Airway epithelial cell (primary cell): Measurements from ENCODE around the gene HHATL. TPM values are rescaled to one million over a fixed set of nuclear protein-coding genes. Genes with fewer than 3 reads are reported as not detected.

Source experiments
- total RNA-seq: library from RNA; depleted of rRNA; stranded (reverse); fragments of >200 nt; gene quantifications from 2 replicates; pipeline ENCODE4 v1.2.3, GENCODE V29; 2015

Gene HHATL
- total RNA-seq = not detected in 2 replicates

GRCh38 chr3:42702066-42702951 is at the start of gene HHATL:
HHATL (minus strand) TSS chr3:42702798; CDS start chr3:42700826, 1,972 bp downstream.

GRCh38 chr3:42685363-42685881 is 17.2 kb downstream of the HHATL start, which contains the start of gene KLHL40:
KLHL40 (plus strand) TSS chr3:42685537; CDS start chr3:42685619, 82 bp downstream.

GRCh38 chr3:42653560-42654330 is 48.9 kb downstream of the HHATL start, which contains the start of gene ZBTB47:
ZBTB47 (plus strand) TSS chr3:42653697; CDS start chr3:42658356, 4,659 bp downstream.

Other genes starting within 250 kb of the HHATL start
- gene VIPR1, start 200.2 kb downstream of the HHATL start, total RNA-seq = 6.6 and 9.1 TPM in 2 replicates
- 39.2 and 46.8 TPM in 2 replicates for gene SEC22C, start 120.8 kb downstream of the HHATL start, total RNA-seq
- gene SS18L2, start 111.9 kb downstream of the HHATL start, total RNA-seq = 29.8 and 36.3 TPM in 2 replicates
- gene NKTR, start 102.1 kb downstream of the HHATL start, total RNA-seq = 7.9 and 13.6 TPM in 2 replicates
- gene ZBTB47, start 49.1 kb downstream of the HHATL start, total RNA-seq = 5.7 and 9.1 TPM in 2 replicates
- gene KLHL40, start 17.3 kb downstream of the HHATL start, total RNA-seq = not detected in 2 replicates
- gene CCDC13, start 70.5 kb upstream of the HHATL start, total RNA-seq = 0.19 and 0.35 TPM in 2 replicates
- 247 and 272 TPM in 2 replicates for gene HIGD1A, start 101.7 kb upstream of the HHATL start, total RNA-seq
- 0.56 and 0.92 TPM in 2 replicates for gene ACKR2, start 106.6 kb upstream of the HHATL start, total RNA-seq
- gene CYP8B1, start 173.1 kb upstream of the HHATL start, total RNA-seq = not detected in 2 replicates
- gene ZNF662, start 203.3 kb upstream of the HHATL start, total RNA-seq = 0.09 and 0.35 TPM in 2 replicates